Stimulated activated CD8-positive, alpha-beta memory T cell treated with anti-CD3 and anti-CD28 coated beads, Interleukin-7, amount 100 ng/mL, for 24 hours (primary cell): Measurements from ENCODE around the gene CYP8B1.
"Not testable (repeated sequence)": the region's sequence is repeated elsewhere in the genome, so short reads cannot be mapped to it uniquely, and the experiment has no call there.

Source experiments
- DNase-seq: peaks from one replicate; pipeline ENCODE4 v3.0.0-alpha.2; 2020; ENCODE audit warnings: low read depth

The CYP8B1 gene

DNA sequence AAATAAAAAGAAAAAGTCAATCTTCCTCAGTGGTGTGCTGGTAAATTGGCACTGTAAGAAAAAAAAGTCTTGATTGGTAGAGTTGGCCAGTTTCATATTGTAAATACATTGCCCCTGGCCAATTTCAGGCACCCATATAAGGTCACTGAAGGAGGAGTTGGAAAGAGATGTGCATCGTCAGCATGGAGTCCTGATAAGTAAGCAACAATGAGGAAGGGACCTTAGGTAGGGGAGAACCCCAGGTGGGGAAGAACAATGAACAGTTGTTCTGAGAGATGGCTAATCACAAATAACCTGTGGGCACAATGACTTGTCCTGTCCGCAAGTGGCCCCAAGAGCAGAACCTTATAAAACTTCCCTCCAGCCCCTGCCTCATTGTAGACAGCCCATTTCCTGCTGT is 8.6 kb upstream of the CYP8B1 start:
- DNase-seq, result no peak

DNA sequence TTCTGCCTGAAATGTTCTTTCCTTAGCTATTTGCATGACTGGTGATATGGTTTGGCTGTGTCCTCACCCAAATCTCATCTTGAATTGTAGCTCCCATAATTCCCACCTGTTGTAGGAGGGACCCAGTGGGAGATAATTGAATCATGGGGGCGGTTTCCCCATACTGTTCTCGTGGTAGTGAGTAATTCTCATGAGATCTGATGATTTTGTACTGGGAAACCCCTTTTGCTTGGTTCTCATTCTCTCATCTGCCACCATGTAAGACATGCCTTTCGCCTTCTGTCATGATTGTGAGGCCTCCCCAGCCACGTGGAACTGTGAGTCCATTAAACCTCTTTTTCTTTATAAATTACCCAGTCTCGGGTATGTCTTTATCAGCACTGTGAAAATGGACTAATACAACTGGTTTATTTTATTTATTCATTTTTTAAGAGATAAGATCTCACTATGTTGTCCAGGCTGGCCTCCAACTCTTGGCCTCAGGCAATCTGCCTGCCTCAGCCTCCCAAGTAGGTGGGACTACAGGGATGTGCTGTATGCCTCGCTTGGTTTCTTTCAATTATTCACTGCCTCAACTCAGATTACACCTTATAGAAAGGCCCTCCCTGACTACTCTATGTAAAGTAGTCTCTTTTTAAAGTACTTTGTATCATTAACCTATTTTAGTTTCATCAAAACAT is 7.7 kb upstream of the CYP8B1 start:
- DNase-seq, result not testable (repeated sequence)

DNA sequence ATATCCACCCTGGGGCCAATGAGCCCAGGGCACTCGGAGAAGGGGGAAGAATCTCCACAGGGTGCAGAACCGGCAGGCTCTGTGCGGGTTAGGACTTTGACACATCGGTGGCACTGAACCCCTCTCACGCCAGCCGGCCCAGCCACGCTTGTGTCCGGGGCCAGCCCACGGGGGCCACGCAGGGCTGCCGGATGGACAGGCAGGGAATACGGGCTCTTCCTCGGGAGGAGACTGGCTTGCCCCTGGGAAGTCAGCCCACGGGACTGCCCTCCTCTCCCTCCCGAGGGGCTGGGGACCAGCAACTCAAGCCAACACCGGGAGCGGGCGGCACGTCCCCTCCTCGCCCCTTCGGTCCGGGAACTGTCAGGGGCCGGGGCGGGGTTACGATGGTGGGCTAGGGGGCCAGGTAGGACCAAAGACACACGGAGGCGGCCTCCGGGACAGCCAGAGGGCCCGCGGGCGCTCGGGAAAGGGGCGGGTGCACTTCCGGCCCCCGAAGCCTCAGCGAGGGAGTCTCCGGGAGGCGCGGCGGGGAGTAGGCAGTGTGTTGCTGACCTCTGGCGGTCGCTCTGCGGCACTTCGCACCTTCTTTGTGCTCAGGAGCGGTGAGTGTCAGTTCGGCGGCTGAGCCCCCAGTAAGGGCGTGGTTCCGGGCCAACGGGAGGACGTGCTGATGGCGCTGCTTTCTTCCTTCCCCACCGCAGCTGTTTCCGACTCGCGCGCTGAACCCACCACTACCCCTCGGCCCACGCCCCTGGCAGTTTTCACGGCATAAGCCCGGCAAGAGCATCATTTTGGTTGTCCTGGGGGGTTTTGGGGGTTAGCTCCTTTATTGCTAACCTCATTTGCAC is 5.1 kb upstream of the CYP8B1 start:
- DNase-seq, result peak; percentile 68

DNA sequence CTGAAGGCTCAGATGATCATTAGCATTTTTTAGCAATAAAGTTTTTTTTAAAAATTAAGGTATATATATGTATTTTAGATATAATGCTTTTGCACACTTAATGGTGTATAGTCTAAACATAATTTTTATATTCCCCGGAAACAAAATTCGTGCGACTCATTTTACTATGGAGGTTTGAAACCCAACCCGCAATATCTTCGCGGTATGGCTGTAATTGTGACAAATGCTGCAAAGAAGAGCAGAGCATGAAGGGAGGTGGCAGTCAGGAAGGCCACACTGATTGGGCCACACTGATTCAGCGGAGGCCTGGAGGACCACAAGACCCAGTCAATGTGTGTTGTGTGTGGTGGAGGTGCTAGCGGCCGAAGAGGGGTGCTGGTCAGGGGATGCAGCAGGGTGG is 4.5 kb upstream of the CYP8B1 start:
- DNase-seq, result no peak

DNA sequence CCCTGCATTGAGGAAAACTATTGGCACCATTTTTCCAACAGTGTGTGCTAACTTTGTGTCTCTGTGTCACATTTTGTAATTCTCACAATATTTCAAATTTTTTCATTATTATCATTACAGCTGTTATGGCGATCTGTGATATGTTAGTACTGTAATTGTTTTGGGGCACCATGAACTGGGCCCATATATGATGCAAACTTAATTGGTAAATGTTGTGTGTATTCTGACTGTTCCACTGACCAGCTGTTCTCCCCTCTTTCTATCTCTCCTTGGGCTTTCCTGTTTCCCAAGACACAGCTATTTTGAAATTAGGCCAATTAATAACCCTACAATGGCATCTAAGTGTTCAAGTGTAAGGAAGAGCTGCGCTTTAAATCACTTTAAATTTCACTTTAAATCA is 2.2 kb upstream of the CYP8B1 start:
- no peak for DNase-seq

DNA sequence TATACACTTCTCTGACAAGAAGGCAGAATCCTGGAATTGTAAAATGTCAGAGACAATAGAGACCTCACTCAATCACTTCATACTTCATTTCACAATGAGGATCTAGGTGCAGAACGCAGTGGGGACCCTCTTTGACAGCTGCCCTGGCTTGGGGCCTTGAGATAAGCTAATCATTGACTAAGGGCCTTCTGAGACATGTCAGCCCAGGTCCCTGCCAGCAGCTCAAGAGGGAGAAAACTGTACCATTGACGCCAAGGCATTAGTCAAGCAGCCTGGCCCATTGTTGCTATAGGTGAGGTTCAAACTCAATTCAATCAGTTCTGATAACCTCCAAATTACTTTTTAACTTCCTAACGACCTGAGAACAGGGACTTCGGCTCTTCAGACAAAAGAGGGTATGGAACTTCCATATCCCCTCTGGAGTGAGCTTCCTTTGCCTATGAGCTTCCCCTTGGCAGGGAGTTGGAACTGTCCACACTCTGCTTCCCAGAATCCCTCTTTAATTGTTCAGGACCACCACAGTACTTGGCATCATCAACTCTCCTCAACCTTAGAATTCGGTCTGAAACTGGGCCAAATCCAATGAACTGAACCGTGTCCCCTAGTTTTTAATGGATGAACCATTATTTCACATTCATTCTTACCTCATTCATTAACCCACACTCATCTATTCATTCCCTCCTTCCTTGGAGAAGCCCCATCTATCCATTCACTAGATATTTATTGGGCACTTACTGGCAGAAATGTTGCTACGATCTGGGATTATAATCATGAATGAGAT is 1.5 kb upstream of the CYP8B1 start:
- no peak for DNase-seq

DNA sequence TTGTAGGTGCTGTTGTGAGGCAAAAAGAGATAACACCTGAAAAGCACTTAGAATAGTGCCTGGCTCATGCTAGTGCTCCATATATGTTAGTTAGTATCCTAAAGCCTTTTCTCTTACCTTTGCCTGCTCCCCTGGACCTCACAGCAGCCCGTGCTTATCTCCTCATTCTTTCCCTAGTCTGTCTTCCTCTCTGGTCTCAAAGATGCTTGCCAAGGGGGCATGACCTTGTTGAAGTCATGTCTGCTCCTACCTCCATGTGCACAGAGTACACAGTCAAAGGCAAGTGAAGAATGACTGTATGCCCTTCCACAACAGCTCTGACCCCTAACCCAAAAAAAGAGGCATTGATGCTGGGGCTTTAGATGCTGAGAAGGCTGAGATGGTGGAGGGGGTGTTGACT is 722 bp upstream of the CYP8B1 start:
- DNase-seq, result no peak

DNA sequence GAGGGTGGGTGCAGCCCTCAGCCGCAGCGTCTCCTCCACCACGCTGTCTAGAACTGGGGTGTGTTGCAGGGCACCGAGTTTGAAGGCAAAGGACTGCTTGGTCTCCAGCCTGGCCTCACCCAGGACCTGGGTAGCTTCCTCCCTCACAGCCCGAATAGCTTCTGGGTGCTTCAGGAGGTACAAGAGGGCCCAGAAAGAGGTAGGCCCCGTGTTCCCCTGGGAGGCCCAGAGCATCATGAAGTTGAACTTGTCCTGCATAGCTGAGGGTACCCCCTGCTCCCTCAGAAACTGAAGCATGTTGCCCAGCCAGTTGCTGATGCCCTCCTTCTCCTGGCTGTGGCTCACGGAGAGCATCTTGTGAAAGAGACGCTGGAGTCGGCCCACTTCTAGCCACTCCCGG is 930 bp downstream of the CYP8B1 start:
- DNase-seq, result no peak

DNA sequence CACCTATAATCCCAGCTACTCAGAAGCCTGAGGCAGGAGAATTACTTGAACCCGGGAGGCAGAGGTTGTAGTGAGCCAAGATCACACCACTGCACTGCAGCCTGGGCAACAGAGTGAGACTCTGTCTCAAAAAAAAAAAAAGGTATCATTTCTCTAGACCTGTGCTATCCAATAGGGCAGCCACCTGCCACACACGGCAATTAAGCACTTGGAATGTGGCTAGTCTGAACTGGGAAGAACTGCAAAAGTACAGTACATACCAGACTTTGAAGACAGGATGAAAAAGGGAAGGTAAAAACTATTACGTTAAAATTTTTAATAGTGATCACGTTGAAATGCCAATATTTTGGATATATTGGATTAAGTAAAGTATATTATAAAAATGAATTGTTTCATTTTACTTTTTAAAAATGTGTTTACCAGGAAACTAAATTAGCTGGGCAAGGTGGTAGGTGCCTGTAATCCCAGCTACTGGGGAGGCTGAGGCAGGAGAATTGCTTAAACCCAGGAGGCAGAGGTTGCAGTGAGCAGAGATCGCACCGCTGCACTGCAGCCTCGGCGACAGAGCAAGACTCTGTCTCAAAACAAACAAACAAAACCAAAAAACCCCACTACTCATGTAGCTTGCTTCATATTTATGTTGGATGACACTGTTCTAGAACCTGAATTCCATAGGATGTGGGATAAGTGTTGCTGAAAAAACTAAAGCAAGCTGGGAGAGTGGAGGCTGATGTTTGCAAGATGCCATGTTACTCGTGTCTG is 2.3 kb downstream of the CYP8B1 start:
- DNase-seq, result no peak

DNA sequence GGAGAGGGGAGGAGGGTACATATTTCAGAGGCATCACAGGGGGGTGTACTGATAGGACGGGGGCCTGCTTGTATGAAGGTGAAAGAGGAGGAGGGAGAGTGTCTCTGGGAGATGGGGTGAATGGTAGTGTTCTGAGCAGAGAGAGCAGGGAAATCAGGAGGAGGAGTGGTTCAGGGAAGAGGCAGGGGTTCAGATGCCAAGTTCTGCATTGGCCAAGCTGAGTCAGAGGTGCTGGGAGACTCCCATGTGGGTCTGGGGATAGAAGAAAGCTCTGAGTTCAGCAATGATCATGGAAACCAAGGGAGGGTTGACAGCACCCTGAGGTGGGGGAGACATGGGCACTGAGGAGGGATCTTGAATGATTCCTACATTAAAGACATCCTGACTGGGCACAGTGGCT is 3.0 kb downstream of the CYP8B1 start:
- DNase-seq, result no peak

DNA sequence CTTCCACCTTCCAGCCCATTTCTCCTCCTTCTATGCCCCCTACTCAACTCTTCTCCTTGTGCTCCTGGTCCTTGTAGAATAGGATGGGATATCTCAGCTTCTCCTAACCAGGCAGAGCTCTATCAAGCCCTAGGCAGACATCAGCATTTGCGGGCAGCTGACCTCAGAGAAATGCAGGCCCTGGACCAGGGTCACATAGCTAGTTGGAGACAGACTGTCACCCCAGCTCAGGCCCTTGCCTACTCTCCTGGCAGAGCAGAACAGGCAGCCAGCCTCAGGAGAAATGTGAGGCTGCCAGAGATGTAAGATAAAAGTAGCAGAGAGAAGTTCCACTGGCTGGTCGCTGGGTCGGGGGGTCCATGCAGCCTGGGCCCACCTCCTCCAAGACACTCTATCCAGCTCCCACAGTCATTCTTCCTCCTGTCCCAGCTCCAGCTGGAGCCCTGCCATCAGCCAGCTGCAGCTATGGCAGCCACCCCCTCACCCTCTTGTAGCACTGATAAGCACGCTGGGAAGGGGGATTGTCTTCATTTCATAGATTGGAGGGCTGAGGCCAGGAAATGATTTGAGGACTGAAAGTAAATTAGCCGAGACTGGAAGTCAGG is 4.0 kb downstream of the CYP8B1 start:
- no peak for DNase-seq

DNA sequence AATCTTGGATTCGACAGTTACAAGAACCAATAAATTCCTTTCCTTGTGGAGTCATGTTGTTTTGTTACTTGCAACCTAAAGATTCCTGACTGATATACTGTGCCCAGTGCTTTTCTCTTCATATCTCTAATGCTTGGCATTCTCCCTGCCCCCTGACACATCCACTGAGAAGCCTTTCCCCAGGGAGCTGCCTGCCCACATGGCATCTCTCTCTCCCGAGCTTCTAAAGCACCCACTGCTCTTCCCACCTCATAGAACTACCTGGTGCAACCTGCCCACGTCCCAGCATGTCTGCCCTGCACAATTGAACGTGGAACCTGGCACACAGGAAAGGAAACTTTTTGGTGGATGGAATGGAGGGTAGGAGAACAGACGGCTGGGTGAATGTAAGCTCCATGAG is 6.8 kb downstream of the CYP8B1 start:
- DNase-seq, result no peak

DNA sequence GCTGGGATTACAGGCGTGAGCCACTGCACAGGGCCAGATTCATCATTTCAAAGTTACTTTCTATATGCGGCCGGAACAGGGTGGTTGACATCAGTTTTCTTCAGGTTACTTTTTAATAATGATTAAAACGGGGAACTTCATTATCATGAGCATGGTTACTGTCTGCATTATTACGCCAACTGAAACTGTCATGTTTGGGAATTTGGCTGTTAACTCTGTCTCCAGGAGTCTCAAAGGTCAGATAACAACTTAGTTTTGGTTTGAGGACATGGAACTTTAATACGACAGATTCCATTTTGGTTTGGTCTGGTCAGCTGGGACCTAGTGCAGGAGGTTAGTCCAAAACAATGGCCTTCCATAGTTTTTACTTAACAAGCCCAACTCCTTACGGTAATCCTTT is 8.5 kb downstream of the CYP8B1 start:
- no peak for DNase-seq

DNA sequence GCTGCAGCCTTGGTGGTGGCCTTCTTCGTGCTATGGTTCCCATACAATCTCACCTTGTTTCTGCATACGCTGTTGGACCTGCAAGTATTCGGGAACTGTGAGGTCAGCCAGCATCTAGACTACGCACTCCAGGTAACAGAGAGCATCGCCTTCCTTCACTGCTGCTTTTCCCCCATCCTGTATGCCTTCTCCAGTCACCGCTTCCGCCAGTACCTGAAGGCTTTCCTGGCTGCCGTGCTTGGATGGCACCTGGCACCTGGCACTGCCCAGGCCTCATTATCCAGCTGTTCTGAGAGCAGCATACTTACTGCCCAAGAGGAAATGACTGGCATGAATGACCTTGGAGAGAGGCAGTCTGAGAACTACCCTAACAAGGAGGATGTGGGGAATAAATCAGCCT is 10.4 kb downstream of the CYP8B1 start:
- no peak for DNase-seq

DNA sequence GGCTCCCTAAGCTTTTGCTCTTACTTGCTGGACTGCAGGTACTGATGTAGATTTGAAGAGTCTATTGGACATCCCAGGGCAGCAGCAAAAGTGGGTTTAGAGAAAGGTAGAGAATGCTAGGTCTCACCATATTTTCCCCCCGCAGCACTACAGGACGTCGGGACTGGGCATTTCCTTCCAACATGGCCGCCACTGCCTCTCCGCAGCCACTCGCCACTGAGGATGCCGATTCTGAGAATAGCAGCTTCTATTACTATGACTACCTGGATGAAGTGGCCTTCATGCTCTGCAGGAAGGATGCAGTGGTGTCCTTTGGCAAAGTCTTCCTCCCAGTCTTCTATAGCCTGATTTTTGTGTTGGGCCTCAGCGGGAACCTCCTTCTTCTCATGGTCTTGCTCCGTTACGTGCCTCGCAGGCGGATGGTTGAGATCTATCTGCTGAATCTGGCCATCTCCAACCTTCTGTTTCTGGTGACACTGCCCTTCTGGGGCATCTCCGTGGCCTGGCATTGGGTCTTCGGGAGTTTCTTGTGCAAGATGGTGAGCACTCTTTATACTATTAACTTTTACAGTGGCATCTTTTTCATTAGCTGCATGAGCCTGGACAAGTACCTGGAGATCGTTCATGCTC is 11.2 kb downstream of the CYP8B1 start:
- no peak for DNase-seq

DNA sequence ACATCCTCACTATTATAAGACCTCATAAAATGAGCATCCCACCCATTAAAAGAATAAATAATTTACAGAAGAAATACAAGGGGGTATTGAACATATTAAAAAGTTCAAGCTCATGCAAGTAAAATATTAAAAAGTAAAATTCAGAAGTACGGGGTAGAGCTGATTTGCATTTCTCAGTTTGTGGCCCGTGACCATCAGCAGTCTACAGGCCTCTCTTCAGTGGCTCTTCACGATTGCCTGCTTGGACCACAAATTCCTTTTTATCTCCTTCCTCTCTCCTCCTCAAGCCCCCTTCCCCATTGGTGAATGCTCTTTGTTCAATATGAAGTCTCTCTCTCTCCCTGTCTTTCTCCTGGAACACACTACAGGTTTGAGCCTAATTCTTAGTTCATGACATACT is 19.1 kb downstream of the CYP8B1 start:
- DNase-seq, result no peak

DNA sequence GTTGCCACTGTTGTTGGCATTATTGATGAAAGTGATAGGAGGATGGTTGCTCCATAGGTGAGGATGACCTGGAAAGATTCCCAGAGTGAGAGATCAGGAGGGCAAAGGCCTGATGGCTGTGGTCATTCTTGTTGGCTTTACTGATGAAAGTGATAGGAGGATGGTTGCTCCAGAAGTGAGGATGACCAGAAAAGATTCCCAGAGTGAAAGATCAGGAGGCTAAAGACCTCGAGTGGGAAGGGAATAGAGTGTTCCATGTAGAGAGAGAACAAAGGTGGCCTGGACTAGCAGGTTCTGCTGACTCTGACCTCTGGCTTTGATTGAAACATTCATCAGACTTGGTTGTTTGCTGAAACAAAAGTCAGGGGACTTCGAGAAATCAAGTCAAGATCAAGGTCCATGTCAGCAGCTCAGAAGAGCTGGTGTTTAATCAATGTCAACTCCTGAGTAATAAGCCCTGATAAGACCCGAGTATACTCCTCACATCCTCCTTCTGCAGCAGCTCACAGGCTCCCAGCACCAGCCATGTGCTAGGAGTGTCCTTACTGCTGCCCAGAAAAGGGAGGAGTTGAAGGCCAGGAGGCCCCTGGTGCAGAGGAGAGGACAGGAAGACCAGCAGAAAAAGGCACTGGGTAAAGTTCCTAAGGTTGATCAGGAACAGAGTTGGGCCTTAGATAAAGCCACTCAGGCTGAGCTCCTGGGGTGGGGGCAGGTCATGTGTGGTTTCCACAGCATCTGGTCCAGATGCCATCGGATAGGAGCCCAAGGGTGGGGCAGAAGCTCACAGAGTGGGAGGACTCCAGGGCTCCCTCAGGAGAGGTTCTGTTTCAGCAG is 19.9 kb downstream of the CYP8B1 start:
- DNase-seq, result no peak

DNA sequence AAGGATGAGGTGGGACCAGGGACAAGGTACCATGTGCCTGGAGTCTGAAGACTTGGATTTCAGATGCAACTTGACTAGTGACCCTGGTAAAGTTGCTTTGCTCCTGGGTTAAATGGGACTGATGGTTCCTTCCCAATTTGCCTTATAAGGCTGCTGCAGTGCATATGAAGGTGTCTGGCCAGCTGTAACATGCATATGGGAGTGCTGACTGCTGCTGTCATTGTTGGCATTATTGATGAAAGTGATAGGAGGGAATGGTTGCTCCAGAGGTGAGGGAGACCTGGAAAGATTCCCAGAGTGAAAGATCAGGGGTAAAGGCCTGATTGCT is 20.5 kb downstream of the CYP8B1 start:
- DNase-seq, result no peak

DNA sequence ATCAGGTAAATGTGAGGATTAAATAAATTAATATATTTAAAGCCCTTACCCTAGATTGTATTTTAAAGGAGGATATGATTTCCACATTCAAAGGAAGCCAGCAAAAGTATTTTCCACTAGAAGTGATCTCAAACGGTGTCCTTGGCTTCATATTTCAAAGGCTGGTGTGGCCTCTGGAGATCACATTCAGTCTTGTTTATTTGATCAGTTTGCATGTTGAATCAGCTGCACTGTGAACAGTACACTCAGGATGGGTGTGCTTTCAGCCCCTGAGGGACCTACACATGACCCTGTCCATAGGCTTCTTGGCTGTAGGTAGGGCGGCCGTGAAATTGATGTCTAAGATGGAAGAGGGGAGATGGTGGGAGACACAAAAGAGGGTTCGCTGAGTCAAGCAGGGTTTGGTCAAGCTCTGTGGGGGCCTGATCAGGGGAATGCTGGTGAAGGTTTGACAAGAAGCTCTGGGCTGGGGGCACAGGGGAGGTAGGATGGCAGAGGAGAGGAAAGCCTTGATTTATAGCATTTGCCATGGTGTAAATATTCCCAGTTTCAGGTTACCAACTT is 21.9 kb downstream of the CYP8B1 start:
- DNase-seq, result no peak

DNA sequence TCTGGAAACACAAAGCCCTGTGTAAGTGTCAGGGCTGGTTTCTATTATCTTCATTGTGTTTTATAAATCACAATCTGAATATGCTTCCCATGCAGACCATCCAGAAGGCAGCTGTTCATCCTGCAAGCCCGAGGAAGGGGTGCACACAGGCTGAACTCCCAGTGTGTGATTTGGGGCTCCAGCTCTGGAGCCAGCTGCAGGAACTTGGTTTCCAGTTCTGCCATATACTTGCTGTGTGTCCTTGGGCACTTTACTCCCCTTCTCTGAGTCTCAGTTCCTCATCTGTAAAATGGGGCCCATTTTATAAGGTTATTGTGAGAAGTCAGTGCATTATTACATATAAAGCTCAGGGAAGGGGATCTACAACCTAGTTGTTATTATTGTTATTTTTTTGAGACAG is 22.6 kb downstream of the CYP8B1 start:
- DNase-seq, result no peak
